Chondrocyte (in vitro differentiated cells): ENCODE measurements around the gene CERK. TPM values are rescaled to one million over a fixed set of nuclear protein-coding genes. Genes with fewer than 3 reads are reported as not detected.
A peak's percentile ranks its signal among the peaks of the same experiment; 100 is the strongest.

Experiments
- DNase-seq: peaks from one replicate; pipeline ENCODE4 v3.0.0; 2021; ENCODE audit warnings: mixed read lengths, low spot score
- H3K27ac Mint-ChIP-seq: one replicate; pipeline ENCODE4 v1.8.0; 2021; ENCODE audit warnings: mild to moderate bottlenecking, moderate library complexity, mixed read lengths; ENCODE audit not compliant: unreplicated experiment
- H3K27me3 Mint-ChIP-seq: 2 replicates; pipeline ENCODE4 v1.8.0; 2021; ENCODE audit warnings: low read depth, mixed read lengths
- H3K36me3 Mint-ChIP-seq: 2 replicates; pipeline ENCODE4 v1.8.0; 2021; ENCODE audit warnings: low read depth, mixed read lengths
- H3K4me1 Mint-ChIP-seq: 2 replicates; pipeline ENCODE4 v1.8.0; 2021; ENCODE audit warnings: low read depth, mild to moderate bottlenecking, mixed read lengths
- H3K4me3 Mint-ChIP-seq: one replicate; pipeline ENCODE4 v1.8.0; 2021; ENCODE audit warnings: mild to moderate bottlenecking, moderate library complexity, mixed read lengths; ENCODE audit not compliant: unreplicated experiment
- H3K9me3 Mint-ChIP-seq: 2 replicates; pipeline ENCODE4 v1.8.0; 2021; ENCODE audit warnings: low read depth, mixed read lengths
- total RNA-seq: library from RNA; stranded (reverse); gene quantifications from 3 replicates; pipeline ENCODE4 v1.2.1, GENCODE V29; 2021
- TF ChIP-seq, protein P1 (sequence below): fragments of 200-600 bp; sonication (generic); IDR thresholded peaks from 2 replicates; pipeline ENCODE4 v1.5.0; 2021; ENCODE audit warnings: antibody characterized with exemption, mild to moderate bottlenecking, moderate library complexity

Gene CERK
- total RNA-seq, 1 donor from 2014 or later, result 28.8 TPM

DNA sequence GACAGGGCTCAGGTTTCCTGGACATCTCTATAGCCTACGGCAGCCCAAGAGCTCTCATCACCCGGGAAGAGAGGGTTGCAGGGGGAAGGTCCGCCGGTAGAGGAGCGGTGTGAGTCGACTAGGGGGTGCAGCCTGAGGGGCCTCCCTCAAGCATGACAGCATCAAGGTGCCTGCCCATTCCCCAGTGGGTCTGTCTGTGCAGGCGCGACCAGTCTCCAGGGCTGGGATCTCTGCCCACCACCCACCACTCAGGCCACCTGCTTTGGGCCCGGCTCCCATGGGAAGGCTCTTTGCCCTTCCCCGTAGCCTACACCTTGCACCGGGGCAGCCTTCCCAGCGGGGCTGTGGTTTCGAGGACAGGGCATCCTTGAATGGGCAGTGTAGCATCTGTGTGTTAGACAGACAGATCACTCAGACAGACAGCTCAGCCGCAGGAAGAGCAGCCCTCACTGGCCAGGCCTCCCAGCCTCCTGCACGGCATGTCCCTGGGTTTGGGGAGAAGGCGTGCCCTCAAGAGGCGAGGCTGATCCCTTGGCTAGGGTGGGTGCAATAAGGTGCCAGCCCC is 29.2 kb downstream of the CERK start:
- H3K4me3 Mint-ChIP-seq, result no peak overlapping the region
- H3K27ac Mint-ChIP-seq, result no peak overlapping the region
- no peaks in the 10 kb centered on the region for H3K27me3 Mint-ChIP-seq
- peaks cover 53% of the 10 kb centered on the region for H3K36me3 Mint-ChIP-seq
- H3K4me1 Mint-ChIP-seq, result no peaks in the 10 kb centered on the region
- peak; percentile 90 for DNase-seq
- H3K9me3 Mint-ChIP-seq, result no peaks in the 10 kb centered on the region
- TF ChIP-seq, protein P1, sequence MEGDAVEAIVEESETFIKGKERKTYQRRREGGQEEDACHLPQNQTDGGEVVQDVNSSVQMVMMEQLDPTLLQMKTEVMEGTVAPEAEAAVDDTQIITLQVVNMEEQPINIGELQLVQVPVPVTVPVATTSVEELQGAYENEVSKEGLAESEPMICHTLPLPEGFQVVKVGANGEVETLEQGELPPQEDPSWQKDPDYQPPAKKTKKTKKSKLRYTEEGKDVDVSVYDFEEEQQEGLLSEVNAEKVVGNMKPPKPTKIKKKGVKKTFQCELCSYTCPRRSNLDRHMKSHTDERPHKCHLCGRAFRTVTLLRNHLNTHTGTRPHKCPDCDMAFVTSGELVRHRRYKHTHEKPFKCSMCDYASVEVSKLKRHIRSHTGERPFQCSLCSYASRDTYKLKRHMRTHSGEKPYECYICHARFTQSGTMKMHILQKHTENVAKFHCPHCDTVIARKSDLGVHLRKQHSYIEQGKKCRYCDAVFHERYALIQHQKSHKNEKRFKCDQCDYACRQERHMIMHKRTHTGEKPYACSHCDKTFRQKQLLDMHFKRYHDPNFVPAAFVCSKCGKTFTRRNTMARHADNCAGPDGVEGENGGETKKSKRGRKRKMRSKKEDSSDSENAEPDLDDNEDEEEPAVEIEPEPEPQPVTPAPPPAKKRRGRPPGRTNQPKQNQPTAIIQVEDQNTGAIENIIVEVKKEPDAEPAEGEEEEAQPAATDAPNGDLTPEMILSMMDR, result no peak

DNA sequence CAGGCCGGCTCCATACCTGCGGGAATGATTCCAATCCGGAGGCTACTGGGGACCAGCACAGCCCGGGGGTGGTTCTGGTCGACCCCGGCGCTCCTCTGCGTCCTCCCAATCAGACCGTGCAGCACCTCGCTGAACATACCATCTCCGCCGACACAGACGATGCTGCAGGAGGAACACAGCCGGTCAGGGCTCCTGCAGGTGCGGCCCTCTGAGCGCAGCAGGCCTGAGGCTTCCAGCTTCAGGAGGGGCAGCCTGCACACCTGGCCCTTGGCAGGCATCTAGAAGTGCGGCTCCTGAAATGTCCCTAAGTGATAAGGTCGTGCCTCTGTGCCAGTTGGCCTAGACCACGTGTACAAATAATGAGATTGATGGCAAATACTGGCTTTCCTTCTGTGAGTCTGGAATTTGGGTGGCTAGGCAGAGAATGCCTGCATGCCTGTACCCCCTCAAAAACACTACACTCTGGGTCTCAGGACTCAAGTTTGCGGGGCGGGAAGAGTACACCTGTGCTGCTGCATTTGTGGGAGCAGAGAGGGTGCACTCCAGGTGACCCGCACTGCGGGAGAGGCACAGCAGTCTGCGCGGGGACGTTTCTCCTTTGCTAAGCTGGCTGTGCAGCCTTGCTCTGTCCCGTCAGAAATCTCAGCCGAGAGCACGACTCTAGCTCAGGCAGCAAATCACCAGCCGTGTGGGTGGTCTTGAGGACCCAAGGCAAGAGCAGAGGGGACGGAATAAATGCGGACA is 30.1 kb downstream of the CERK start:
- TF ChIP-seq, protein P1, result no peak
- Mint-ChIP-seq H3K27ac (no peak overlapping the region), H3K4me1 (no peaks in the 10 kb centered on the region), H3K27me3 (no peaks in the 10 kb centered on the region), H3K36me3 (peaks cover 51% of the 10 kb centered on the region), H3K4me3 (no peak overlapping the region), H3K9me3 (no peaks in the 10 kb centered on the region)
- peak; percentile 70 for DNase-seq

- DNase-seq, result peak; percentile 79
- no peaks in the 10 kb centered on the region for H3K9me3 Mint-ChIP-seq
- no peaks in the 10 kb centered on the region for H3K27me3 Mint-ChIP-seq
- TF ChIP-seq, protein P1, result no peak
- H3K4me3 Mint-ChIP-seq, result no peak overlapping the region
- H3K36me3 Mint-ChIP-seq, result peaks cover 49% of the 10 kb centered on the region
- H3K4me1 Mint-ChIP-seq, result no peaks in the 10 kb centered on the region
- no peak overlapping the region for H3K27ac Mint-ChIP-seq
Observed at GRCh38 chr22:46707305-46707704, 30.7 kb downstream of the CERK start.

DNA sequence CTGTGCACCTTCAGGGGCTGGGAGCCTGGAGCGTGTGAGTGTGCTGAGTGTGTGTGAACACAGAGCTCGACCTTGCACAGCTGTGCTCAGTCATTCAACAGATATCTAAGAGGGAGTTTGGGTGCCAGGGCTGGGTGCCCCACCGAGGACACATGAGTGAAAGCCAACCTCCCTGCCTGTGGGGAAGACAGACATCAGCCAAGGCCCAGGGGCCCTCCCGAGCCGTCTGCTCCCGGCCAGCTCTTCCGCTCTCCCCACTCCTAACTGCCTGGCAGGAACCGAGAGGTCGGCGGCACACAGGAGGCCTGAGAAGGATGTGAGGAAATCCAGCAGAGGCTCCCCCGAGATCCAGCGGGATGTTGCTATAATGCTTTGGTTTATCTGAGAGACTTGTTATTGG is 32.0 kb downstream of the CERK start:
- Mint-ChIP-seq H3K36me3 (peaks cover 44% of the 10 kb centered on the region), H3K4me1 (no peaks in the 10 kb centered on the region), H3K27ac (no peak overlapping the region), H3K9me3 (no peaks in the 10 kb centered on the region), H3K4me3 (no peak overlapping the region), H3K27me3 (no peaks in the 10 kb centered on the region)
- no peak for DNase-seq
- TF ChIP-seq, protein P1, result no peak

GRCh38 chr22:46703996-46704370 is 34.1 kb downstream of the CERK start:
- TF ChIP-seq, protein P1, result no peak
- Mint-ChIP-seq H3K4me1 (no peaks in the 10 kb centered on the region), H3K9me3 (no peaks in the 10 kb centered on the region), H3K4me3 (no peak overlapping the region), H3K27ac (no peak overlapping the region), H3K27me3 (no peaks in the 10 kb centered on the region), H3K36me3 (peaks cover 40% of the 10 kb centered on the region)
- DNase-seq, result no peak
